Raji (cell line): ENCODE data around the gene DNAH9.

ENCODE experiments used
- POLR2A ChIP-seq: IDR thresholded peaks from 2 replicates; pipeline ENCODE4 v1.6.1; 2011; ENCODE audit warnings: low read depth, low read length, control low read depth; ENCODE audit not compliant: insufficient read depth

DNAH9 gene

GRCh38 chr17:11692688-11693087 lies 94.4 kb downstream of the DNAH9 start:
- TF ChIP-seq POLR2A: no peak

GRCh38 chr17:11693284-11693683 lies 95.0 kb downstream of the DNAH9 start:
- TF ChIP-seq POLR2A: no peak

GRCh38 chr17:11700668-11701067 lies 102.4 kb downstream of the DNAH9 start:
- no peak for TF ChIP-seq POLR2A

GRCh38 chr17:11701911-11702310 lies 103.6 kb downstream of the DNAH9 start:
- TF ChIP-seq POLR2A: no peak

- no peak for TF ChIP-seq POLR2A
Measured at GRCh38 chr17:11704041-11704440, 105.8 kb downstream of the DNAH9 start.

GRCh38 chr17:11705111-11705510 lies 106.8 kb downstream of the DNAH9 start:
- no peak for TF ChIP-seq POLR2A

GRCh38 chr17:11707586-11707985 lies 109.3 kb downstream of the DNAH9 start:
- no peak for TF ChIP-seq POLR2A

- no peak for TF ChIP-seq POLR2A
Measured at GRCh38 chr17:11712456-11712855, 114.2 kb downstream of the DNAH9 start.

- TF ChIP-seq POLR2A: no peak
Measured at GRCh38 chr17:11719203-11719602, 120.9 kb downstream of the DNAH9 start.

- TF ChIP-seq POLR2A: no peak
Measured at GRCh38 chr17:11719856-11720255, 121.6 kb downstream of the DNAH9 start.

- TF ChIP-seq POLR2A: no peak
Measured at GRCh38 chr17:11720816-11721215, 122.5 kb downstream of the DNAH9 start.

- TF ChIP-seq POLR2A: no peak
Measured at GRCh38 chr17:11730747-11731146, 132.5 kb downstream of the DNAH9 start.

- no peak for TF ChIP-seq POLR2A
Measured at GRCh38 chr17:11736613-11737312, 138.5 kb downstream of the DNAH9 start.

GRCh38 chr17:11737313-11737679 lies 139.0 kb downstream of the DNAH9 start:
- no peak for TF ChIP-seq POLR2A

GRCh38 chr17:11738151-11738550 lies 139.9 kb downstream of the DNAH9 start:
- TF ChIP-seq POLR2A: no peak

- no peak for TF ChIP-seq POLR2A
Measured at GRCh38 chr17:11739351-11739750, 141.1 kb downstream of the DNAH9 start.

GRCh38 chr17:11739848-11740247 lies 141.6 kb downstream of the DNAH9 start:
- TF ChIP-seq POLR2A: no peak

GRCh38 chr17:11742886-11743285 lies 144.6 kb downstream of the DNAH9 start:
- no peak for TF ChIP-seq POLR2A

GRCh38 chr17:11744696-11745095 lies 146.4 kb downstream of the DNAH9 start:
- TF ChIP-seq POLR2A: no peak
